HG03439 (cell line): Measurements from ENCODE around the gene CADPS.

ENCODE experiments used
- ATAC-seq: cut with Tn5 transposase; IDR thresholded peaks from one replicate; pipeline ENCODE4 v1.9.1; 2021; ENCODE audit warnings: mild to moderate bottlenecking, moderate library complexity; ENCODE audit not compliant: unreplicated experiment

CADPS gene

GRCh38 chr3:62873761-62874710 is 1.2 kb downstream of the CADPS start:
- no peak for ATAC-seq

GRCh38 chr3:62873451-62873760 is 1.8 kb downstream of the CADPS start:
- ATAC-seq: no peak

GRCh38 chr3:62872318-62872717 is 2.9 kb downstream of the CADPS start:
- no peak for ATAC-seq

GRCh38 chr3:62870321-62870720 is 4.9 kb downstream of the CADPS start:
- ATAC-seq: no peak

GRCh38 chr3:62863648-62864047 is 11.6 kb downstream of the CADPS start:
- ATAC-seq: no peak

- ATAC-seq: no peak
Observed at GRCh38 chr3:62859203-62859791, 15.9 kb downstream of the CADPS start.

- no peak for ATAC-seq
Observed at GRCh38 chr3:62845996-62846395, 29.2 kb downstream of the CADPS start.

GRCh38 chr3:62843508-62843907 is 31.7 kb downstream of the CADPS start:
- no peak for ATAC-seq

GRCh38 chr3:62839748-62840147 is 35.5 kb downstream of the CADPS start:
- no peak for ATAC-seq

- ATAC-seq: peak; percentile 46
Observed at GRCh38 chr3:62837145-62837787, 38.0 kb downstream of the CADPS start.

GRCh38 chr3:62835554-62836236 is 39.5 kb downstream of the CADPS start:
- no peak for ATAC-seq

- no peak for ATAC-seq
Observed at GRCh38 chr3:62833538-62833937, 41.7 kb downstream of the CADPS start.

GRCh38 chr3:62832553-62832952 is 42.7 kb downstream of the CADPS start:
- ATAC-seq: no peak

- ATAC-seq: no peak
Observed at GRCh38 chr3:62830727-62831322, 44.4 kb downstream of the CADPS start.

- ATAC-seq: no peak
Observed at GRCh38 chr3:62827550-62827949, 47.7 kb downstream of the CADPS start.

- ATAC-seq: no peak
Observed at GRCh38 chr3:62824965-62825592, 50.1 kb downstream of the CADPS start.

- ATAC-seq: no peak
Observed at GRCh38 chr3:62823461-62824050, 51.7 kb downstream of the CADPS start.

GRCh38 chr3:62822905-62823304 is 52.3 kb downstream of the CADPS start:
- ATAC-seq: no peak

- ATAC-seq: peak; percentile 91
Observed at GRCh38 chr3:62818347-62818746, 56.9 kb downstream of the CADPS start.

- ATAC-seq: no peak
Observed at GRCh38 chr3:62817678-62818077, 57.5 kb downstream of the CADPS start.
